Measurements from ENCODE around the gene CCR7.

Gene CCR7

DNA sequence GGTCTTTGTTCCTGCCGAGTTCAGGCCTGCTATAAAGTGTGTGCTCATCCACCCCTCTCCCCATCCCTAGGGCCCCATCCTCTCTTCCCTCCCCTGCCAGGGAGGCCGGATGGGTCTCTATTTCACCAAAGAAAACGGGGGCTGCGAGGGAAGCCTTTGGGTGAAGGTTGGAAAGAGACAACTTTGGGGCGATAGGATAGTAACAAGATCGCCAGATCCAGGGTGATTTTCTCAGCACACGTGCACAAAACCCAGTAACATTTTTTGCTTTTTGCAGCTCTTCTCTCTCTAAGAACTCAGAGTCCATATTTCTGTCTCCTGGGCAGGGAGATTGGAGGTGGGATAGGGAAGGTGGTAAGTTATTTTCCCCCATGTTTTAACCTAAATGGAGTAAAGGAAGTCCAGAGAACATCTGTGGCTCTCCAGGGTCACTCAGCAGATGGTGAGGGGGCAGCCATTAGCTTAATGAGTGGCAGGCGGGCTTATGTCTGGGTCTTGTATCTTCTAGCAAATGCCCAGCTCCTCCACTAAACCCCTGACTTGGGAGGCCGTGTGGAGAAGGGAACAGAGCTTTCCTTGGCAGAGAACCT, 6.9 kb downstream of the CCR7 start:
- no peak for TF ChIP-seq Cebpa-rat (IDR thresholded peaks at IDR 0.05)

DNA sequence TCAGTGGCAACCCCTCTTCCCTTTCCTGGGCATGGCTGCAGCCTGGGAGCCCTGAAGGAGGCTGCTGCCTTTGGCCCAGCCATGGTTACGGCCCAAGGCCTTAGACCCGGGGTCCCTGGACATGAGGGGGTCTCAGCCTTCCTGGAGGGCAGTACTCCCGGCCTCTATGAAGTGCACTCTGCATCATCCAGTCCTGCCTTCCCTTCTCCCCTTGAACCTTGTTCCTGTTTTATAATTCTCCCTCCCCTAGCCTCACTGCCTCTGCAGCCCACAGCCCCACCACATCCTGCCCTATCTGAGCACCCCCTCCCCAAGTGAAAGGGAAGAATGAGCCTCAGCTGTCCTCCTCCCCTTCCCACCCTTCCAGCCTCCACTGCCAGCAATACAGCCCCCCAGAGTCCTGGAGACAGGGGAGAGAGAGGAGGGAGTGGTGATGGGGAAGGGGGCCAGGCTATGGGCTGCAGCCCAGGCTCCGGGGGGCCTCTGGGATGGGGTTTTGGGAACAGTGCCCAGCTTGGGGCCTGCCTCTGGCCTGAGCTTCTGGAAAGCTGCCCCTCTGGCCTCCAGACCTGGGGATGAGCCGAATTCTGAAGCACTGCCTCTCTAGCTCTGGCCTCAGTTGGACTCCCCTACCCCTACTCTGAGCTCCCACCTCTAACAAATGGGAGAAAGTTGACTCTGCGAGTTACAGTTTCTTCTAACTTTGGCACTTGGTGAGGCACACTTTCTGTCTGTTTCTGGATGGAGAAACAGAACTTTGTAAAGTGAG, 7.6 kb downstream of the CCR7 start:
- H4K20me1 ChIP-seq, result no peaks in the 10 kb centered on the region
- peaks cover 5% of the 10 kb centered on the region; the same call in 1 of the 2 replicates for H3K36me3 ChIP-seq
- no peaks in the 10 kb centered on the region for H3K27me3 ChIP-seq
- no peak for TF ChIP-seq Cebpa-rat (IDR thresholded peaks at IDR 0.05)
- peak overlapping the region; percentile 55 for H3K4me3 ChIP-seq
- peak overlapping the region; percentile 98 for H3K4me2 ChIP-seq
- peak overlapping the region; percentile 96 for H3K27ac ChIP-seq
- peak overlapping the region; percentile 77 for H3K9ac ChIP-seq
- no peaks in the 10 kb centered on the region for H3K9me3 ChIP-seq
- H3K4me1 ChIP-seq, result peaks cover 99% of the 10 kb centered on the region

More for the DNA sequence above, 6.9 kb downstream of the CCR7 start:
- Histone ChIP-seq H3K9me3 (no peaks in the 10 kb centered on the region), H3K27me3 (no peaks in the 10 kb centered on the region), H3K27ac (peak overlapping the region; percentile 96), H3K36me3 (peaks cover 5% of the 10 kb centered on the region; the same call in 1 of the 2 replicates), H4K20me1 (no peaks in the 10 kb centered on the region), H3K4me1 (peaks cover 99% of the 10 kb centered on the region), H3K4me3 (no peak overlapping the region), H3K4me2 (peak overlapping the region; percentile 98), H3K9ac (peak overlapping the region; percentile 77)

DNA sequence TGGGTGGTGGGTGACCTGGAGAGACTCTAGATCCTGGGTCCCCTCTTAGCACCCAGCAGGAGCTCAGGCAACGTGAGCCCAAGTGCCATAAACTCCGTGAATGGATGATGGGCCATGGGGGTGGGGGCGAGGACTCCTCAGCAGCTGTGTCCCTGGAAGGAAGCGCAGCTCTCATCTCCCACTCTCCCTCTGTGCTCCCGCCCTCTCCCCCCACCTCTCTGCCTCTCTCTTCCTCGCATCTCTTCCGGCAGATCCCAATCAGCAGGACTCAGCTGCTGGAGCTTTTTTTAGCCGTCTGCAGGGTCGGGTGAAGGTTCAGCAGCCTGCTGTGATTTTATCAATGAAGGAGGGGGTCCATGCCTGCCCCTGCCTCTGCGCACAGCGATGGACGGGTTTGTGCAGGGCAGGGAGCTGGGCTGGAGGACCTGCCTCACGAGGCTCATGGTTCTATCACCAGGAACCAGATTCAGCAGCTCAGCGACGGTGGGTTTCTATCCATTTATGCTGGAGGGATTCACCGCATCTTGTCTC, 8.3 kb downstream of the CCR7 start:
- H4K20me1 ChIP-seq, result no peaks in the 10 kb centered on the region
- H3K9ac ChIP-seq, result peak overlapping the region; percentile 77
- no peak for TF ChIP-seq Cebpa-rat (IDR thresholded peaks at IDR 0.05)
- peaks cover 5% of the 10 kb centered on the region; the same call in 1 of the 2 replicates for H3K36me3 ChIP-seq
- H3K27ac ChIP-seq, result peak overlapping the region; percentile 96
- peak overlapping the region; percentile 55 for H3K4me3 ChIP-seq
- H3K4me2 ChIP-seq, result peak overlapping the region; percentile 98
- no peaks in the 10 kb centered on the region for H3K27me3 ChIP-seq
- peaks cover 99% of the 10 kb centered on the region for H3K4me1 ChIP-seq
- no peaks in the 10 kb centered on the region for H3K9me3 ChIP-seq

DNA sequence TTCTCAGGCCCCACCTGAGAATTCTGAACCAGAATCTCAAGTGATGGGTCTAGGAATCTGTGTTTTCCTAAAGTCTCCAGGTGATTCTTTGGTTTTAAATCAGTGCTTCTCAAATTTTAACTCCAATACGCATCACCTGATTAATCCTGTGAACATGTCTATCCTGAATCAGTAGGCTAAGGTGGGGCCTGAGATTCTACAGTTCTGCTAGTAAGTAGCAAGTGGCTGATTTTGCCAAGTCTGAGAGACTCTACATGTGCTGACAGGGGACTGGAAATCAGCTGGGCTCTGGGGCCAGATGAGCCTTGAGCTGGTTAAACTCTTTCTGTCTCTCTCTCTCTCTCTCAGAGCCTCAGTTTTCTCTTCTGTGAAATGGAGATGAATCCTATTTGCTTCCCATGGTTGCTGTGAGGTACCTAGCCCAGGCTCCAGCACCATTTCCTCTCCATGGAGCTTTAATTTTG, 9.0 kb downstream of the CCR7 start:
- peak overlapping the region; percentile 98 for H3K4me2 ChIP-seq
- H3K27me3 ChIP-seq, result no peaks in the 10 kb centered on the region
- no peak for TF ChIP-seq Cebpa-rat (IDR thresholded peaks at IDR 0.05)
- H3K36me3 ChIP-seq, result peaks cover 5% of the 10 kb centered on the region; the same call in 1 of the 2 replicates
- H3K27ac ChIP-seq, result peak overlapping the region; percentile 96
- H4K20me1 ChIP-seq, result no peaks in the 10 kb centered on the region
- H3K9me3 ChIP-seq, result no peaks in the 10 kb centered on the region
- H3K9ac ChIP-seq, result peak overlapping the region; percentile 77
- H3K4me3 ChIP-seq, result peak overlapping the region; percentile 55
- peaks cover 99% of the 10 kb centered on the region for H3K4me1 ChIP-seq

DNA sequence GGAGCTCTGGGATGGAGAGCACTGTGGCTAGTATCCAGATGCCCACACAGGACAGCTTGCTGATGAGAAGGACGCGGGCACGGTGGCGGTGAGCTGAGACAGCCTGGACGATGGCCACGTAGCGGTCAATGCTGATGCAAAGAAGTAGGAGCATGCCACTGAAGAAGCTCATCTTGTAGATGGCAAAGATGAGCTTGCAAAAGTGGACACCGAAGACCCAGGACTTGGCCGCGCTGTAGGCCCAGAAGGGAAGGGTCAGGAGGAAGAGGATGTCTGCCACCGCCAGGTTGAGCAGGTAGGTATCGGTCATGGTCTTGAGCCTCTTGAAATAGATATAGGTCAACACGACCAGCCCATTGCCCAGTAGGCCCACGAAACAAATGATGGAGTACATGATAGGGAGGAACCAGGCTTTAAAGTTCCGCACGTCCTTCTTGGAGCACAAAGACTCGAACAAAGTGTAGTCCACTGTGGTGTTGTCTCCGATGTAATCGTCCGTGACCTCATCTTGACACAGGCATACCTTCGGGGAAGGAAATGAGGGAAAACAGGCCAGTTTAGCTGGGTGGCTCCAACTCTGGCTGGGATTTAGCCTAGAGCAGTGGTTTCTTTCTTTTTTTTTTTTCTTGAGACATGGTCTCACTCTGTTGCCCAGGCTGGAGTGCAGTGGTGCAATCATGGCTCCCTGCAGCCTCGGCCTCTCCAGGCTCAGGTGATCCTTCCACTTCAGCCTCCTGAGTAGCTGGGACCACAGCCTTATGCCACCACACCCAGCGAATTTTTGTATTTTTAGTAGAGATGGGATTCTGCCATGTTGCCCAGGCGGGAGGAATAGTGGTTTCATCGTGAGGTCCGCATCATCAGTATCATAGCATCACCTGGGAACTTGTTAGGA, 9.7 kb downstream of the CCR7 start:
- peaks cover 100% of the 10 kb centered on the region for H3K4me1 ChIP-seq
- no peaks in the 10 kb centered on the region for H4K20me1 ChIP-seq
- no peak for TF ChIP-seq Cebpa-rat (IDR thresholded peaks at IDR 0.05)
- H3K27ac ChIP-seq, result peak overlapping the region; percentile 96
- no peaks in the 10 kb centered on the region for H3K9me3 ChIP-seq
- no peaks in the 10 kb centered on the region for H3K27me3 ChIP-seq
- 0 out of 2 replicates have a peak overlapping the region, but pooled peaks have one; percentile 77 for H3K9ac ChIP-seq
- H3K4me2 ChIP-seq, result peak overlapping the region; percentile 98
- H3K36me3 ChIP-seq, result peaks cover 5% of the 10 kb centered on the region; the same call in 1 of the 2 replicates
- H3K4me3 ChIP-seq, result peak overlapping the region; percentile 55; the same call in 1 of the 2 replicates

DNA sequence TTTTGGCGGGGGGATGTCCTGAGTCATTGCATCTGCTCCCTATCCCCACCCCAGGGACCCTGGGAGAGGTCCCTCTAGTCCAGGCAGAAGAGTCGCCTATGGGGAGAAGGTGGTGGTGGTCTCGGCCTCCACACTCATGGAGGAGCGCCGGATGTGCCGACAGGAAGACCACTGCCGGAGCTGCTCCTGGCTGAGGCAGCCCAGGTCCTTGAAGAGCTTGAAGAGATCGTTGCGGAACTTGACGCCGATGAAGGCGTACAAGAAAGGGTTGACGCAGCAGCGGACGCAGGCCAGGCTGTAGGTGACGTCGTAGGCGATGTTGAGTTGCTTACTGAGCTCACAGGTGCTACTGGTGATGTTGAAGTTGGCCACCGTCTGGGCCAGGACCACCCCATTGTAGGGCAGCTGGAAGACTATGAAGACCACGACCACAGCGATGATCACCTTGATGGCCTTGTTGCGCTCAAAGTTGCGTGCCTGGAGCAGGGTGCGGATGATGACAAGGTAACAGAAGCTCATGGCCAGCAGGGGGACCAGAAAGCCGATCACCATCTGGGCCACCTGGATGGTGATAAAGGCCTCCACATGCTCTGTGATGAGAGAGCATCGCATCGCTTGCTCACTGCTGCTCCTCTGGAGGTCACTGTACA, 10.5 kb downstream of the CCR7 start:
- H3K9ac ChIP-seq, result peak overlapping the region; percentile 84
- no peaks in the 10 kb centered on the region for H3K27me3 ChIP-seq
- H3K4me2 ChIP-seq, result peak overlapping the region; percentile 98
- no peaks in the 10 kb centered on the region for H4K20me1 ChIP-seq
- H3K4me3 ChIP-seq, result peak overlapping the region; percentile 53
- no peaks in the 10 kb centered on the region for H3K9me3 ChIP-seq
- peak overlapping the region; percentile 96 for H3K27ac ChIP-seq
- peaks cover 5% of the 10 kb centered on the region; the same call in 1 of the 2 replicates for H3K36me3 ChIP-seq
- no peak for TF ChIP-seq Cebpa-rat (IDR thresholded peaks at IDR 0.05)
- peaks cover 100% of the 10 kb centered on the region for H3K4me1 ChIP-seq

DNA sequence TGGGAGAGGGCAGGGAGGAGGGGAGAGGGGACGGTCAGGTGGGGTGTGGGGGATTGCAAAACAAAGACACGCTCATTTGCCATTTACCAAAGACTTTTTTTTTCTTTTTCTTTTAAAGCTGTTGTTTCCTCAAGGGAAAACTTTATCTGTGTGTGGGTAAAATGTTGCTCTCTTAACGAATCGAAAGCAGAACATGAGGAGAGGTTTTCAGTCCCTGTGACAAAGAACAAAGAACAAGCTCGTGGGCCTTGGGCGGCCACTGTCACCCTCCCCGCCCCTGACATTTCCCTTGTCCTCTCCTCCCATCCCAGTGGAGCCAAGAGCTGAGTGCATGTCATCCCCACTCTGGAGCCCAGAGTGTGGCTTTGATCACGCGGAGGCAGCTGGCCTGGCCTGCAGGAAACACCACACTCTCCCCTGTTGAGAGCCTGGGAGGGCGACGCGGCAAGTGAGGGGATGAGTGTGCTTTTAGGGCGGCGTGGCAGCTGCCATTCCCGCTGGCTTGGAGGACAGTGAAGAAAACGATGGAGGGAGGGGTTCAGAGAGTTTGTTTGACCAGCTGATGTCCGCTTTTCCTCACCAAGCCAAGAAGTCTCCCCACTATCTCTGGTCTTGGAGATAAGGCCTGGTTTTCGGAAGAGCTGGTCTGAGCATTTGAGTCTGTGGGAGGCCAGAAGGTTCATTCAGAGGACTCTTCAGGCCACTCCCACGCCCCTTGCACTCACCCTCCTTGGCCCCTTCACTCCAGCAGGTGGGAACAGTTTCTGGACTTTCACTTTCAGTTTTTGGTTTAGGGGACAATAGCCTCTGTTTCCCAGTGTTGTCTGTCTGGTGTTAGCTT, 11.4 kb downstream of the CCR7 start:
- no peak for TF ChIP-seq Cebpa-rat (IDR thresholded peaks at IDR 0.05)
- peak overlapping the region; percentile 53 for H3K4me3 ChIP-seq
- H3K9me3 ChIP-seq, result no peaks in the 10 kb centered on the region
- H3K27me3 ChIP-seq, result no peaks in the 10 kb centered on the region
- peak overlapping the region; percentile 96 for H3K27ac ChIP-seq
- H3K36me3 ChIP-seq, result peaks cover 5% of the 10 kb centered on the region; the same call in 1 of the 2 replicates
- peak overlapping the region; percentile 98 for H3K4me2 ChIP-seq
- H3K4me1 ChIP-seq, result peaks cover 100% of the 10 kb centered on the region
- H4K20me1 ChIP-seq, result no peaks in the 10 kb centered on the region
- H3K9ac ChIP-seq, result peak overlapping the region; percentile 84

Data from BLaER1 (cell line).